Type B pancreatic cell (in vitro differentiated cells): ENCODE measurements around the gene PCDH7. TPM values are rescaled to one million over a fixed set of nuclear protein-coding genes. Genes with fewer than 3 reads are reported as not detected.
A peak's percentile ranks its signal among the peaks of the same experiment; 100 is the strongest.

Source experiments
- DNase-seq: peaks from one replicate; pipeline ENCODE4 v3.0.0; 2021; ENCODE audit warnings: mixed read lengths; ENCODE audit not compliant: unreplicated experiment; ENCODE audit errors: extremely low spot score
- H3K27ac Mint-ChIP-seq: 2 replicates; pipeline ENCODE4 v1.8.0; 2021; ENCODE audit warnings: mild to moderate bottlenecking, mixed read lengths
- H3K27me3 Mint-ChIP-seq: 2 replicates; pipeline ENCODE4 v1.8.0; 2021; ENCODE audit warnings: mixed read lengths
- H3K36me3 Mint-ChIP-seq: 2 replicates; pipeline ENCODE4 v1.8.0; 2021; ENCODE audit warnings: mixed read lengths
- H3K4me1 Mint-ChIP-seq: one replicate; pipeline ENCODE4 v1.8.0; 2021; ENCODE audit warnings: mixed read lengths; ENCODE audit not compliant: unreplicated experiment
- H3K4me3 Mint-ChIP-seq: 2 replicates; pipeline ENCODE4 v1.8.0; 2021; ENCODE audit warnings: mild to moderate bottlenecking, mixed read lengths
- H3K9me3 Mint-ChIP-seq: 2 replicates; pipeline ENCODE4 v1.8.0; 2021; ENCODE audit warnings: mixed read lengths
- total RNA-seq: library from RNA; stranded (reverse); gene quantifications from 2 replicates; pipeline ENCODE4 v1.2.1, GENCODE V29; 2021; ENCODE audit warnings: low replicate concordance
- TF ChIP-seq, protein P1 (sequence below): fragments of 200-600 bp; sonication (generic); conservative IDR thresholded peaks from 2 replicates; pipeline ENCODE4 v1.5.0; 2021; ENCODE audit warnings: antibody characterized with exemption, mild to moderate bottlenecking

Gene PCDH7
- total RNA-seq, 1 donor from 2014 or later: 95.9 TPM

GRCh38 chr4:30743897-30744296 lies 23.7 kb downstream of the PCDH7 start:
- Mint-ChIP-seq H3K4me1 (peaks cover 22% of the 10 kb centered on the region), H3K27ac (no peak overlapping the region), H3K9me3 (no peaks in the 10 kb centered on the region), H3K4me3 (no peak overlapping the region), H3K27me3 (no peaks in the 10 kb centered on the region), H3K36me3 (peaks cover 26% of the 10 kb centered on the region)
- TF ChIP-seq, protein P1, sequence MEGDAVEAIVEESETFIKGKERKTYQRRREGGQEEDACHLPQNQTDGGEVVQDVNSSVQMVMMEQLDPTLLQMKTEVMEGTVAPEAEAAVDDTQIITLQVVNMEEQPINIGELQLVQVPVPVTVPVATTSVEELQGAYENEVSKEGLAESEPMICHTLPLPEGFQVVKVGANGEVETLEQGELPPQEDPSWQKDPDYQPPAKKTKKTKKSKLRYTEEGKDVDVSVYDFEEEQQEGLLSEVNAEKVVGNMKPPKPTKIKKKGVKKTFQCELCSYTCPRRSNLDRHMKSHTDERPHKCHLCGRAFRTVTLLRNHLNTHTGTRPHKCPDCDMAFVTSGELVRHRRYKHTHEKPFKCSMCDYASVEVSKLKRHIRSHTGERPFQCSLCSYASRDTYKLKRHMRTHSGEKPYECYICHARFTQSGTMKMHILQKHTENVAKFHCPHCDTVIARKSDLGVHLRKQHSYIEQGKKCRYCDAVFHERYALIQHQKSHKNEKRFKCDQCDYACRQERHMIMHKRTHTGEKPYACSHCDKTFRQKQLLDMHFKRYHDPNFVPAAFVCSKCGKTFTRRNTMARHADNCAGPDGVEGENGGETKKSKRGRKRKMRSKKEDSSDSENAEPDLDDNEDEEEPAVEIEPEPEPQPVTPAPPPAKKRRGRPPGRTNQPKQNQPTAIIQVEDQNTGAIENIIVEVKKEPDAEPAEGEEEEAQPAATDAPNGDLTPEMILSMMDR: no peak
- DNase-seq: no peak

DNA sequence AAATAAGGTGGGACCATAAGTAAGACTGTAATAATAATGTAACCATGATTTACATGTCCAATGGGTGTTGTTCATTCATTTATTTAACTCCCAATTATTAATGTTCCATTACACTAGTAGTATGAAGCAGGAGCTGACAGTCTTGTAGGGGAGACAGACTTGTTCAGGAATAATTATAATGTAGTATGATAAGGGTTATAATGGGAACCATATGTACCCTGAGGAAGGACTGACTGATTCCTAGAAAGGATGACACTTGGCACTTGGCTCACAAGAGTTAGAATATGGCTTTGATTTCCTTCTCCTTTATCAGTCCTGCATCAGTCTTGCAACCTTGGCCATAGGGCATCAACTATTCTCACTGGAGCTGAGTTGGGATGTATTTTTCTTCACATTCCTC lies 24.2 kb downstream of the PCDH7 start:
- DNase-seq: no peak
- no peak overlapping the region for H3K4me3 Mint-ChIP-seq
- H3K4me1 Mint-ChIP-seq: peaks cover 22% of the 10 kb centered on the region
- H3K27ac Mint-ChIP-seq: peak overlapping the region; percentile 38
- H3K36me3 Mint-ChIP-seq: peaks cover 30% of the 10 kb centered on the region
- TF ChIP-seq, protein P1: no peak
- H3K9me3 Mint-ChIP-seq: no peaks in the 10 kb centered on the region
- no peaks in the 10 kb centered on the region for H3K27me3 Mint-ChIP-seq

DNA sequence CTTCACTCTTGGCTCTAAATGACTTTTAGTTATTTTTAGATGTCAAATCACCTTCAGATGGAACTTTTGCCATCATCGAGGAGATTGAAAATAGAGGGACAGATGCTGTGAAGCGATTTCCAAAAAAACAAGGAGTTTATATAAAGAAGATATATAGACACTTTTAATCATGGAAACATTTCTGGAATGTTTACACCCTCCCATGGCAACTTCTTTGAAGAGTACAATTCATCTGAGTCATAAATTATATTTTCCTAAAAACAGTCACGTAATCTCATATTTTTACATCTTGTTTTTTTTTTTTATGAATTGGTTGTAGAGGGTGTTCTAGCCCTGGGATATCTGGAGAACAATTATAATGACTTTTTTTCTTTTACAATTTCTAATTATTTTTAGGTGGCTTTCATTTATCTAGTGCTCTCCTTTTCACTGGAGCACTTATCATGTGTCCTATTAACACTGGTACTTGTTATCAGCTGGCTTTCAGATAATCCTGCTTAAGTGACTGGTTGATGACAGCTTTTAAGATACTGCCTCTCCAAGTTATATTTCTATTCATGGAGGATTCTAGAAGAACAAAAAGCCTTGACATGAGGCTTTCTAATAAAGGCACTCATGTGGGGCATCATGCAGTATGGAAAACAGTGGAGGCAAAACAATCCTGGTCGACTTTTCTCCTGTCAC lies 24.9 kb downstream of the PCDH7 start:
- peak overlapping the region; percentile 38 for H3K27ac Mint-ChIP-seq
- peaks cover 22% of the 10 kb centered on the region for H3K4me1 Mint-ChIP-seq
- H3K27me3 Mint-ChIP-seq: no peaks in the 10 kb centered on the region
- H3K9me3 Mint-ChIP-seq: no peaks in the 10 kb centered on the region
- no peak overlapping the region for H3K4me3 Mint-ChIP-seq
- peaks cover 32% of the 10 kb centered on the region for H3K36me3 Mint-ChIP-seq
- DNase-seq: no peak
- TF ChIP-seq, protein P1: no peak

DNA sequence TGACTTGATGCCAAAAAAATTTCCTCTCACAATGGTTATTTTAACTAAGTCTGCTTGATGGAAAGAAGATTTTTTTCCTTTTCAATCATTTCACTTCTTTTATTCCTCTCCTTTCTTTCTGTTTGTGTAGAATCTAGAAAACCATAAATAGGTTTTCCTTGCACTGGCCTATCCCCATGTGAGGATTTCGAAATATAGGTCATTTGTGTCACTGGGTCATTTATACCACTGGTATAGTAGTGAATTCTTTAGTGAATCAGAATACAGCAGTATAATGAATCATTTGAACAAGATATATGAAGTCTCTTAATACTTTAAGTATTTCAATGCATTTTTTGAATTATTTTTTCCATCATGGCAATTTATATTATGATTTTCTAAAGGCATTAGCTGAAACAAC lies 26.6 kb downstream of the PCDH7 start:
- no peak for DNase-seq
- H3K27me3 Mint-ChIP-seq: no peaks in the 10 kb centered on the region
- no peak overlapping the region for H3K27ac Mint-ChIP-seq
- peaks cover 32% of the 10 kb centered on the region for H3K36me3 Mint-ChIP-seq
- H3K9me3 Mint-ChIP-seq: no peaks in the 10 kb centered on the region
- peaks cover 16% of the 10 kb centered on the region for H3K4me1 Mint-ChIP-seq
- TF ChIP-seq, protein P1: no peak
- no peak overlapping the region for H3K4me3 Mint-ChIP-seq

- no peaks in the 10 kb centered on the region for H3K27me3 Mint-ChIP-seq
- H3K36me3 Mint-ChIP-seq: peaks cover 10% of the 10 kb centered on the region
- peak overlapping the region; percentile 58 for H3K4me3 Mint-ChIP-seq
- H3K9me3 Mint-ChIP-seq: no peaks in the 10 kb centered on the region
- no peak for DNase-seq
- H3K4me1 Mint-ChIP-seq: peaks cover 18% of the 10 kb centered on the region
- no peak overlapping the region for H3K27ac Mint-ChIP-seq
- TF ChIP-seq, protein P1: no peak
Observed at GRCh38 chr4:30753316-30753715, 33.1 kb downstream of the PCDH7 start.
